Measurements from ENCODE around the gene PIGR. TPM values are rescaled to one million over a fixed set of nuclear protein-coding genes. Genes with fewer than 3 reads are reported as not detected.

Gene PIGR
- total and polyA plus RNA-seq, 9 of the 15 experiments (the other 6 are each of a cell fraction or from before 2014, with no cell fraction given): 0.01 to 1.5 (median 0.03) TPM; not detected in 4

- peak; percentile 37; the same call in 1 of the 2 replicates for TF ChIP-seq KLF13 (tag; IDR thresholded peaks at IDR 0.05; ENCODE audit: borderline replicate concordance, low read depth)
- TF ChIP-seq GTF2A2 (tag; IDR thresholded peaks at IDR 0.05): no peak
- TF ChIP-seq STAG1 (CRISPR knock-in tag; IDR thresholded peaks at IDR 0.05; ENCODE audit: borderline replicate concordance): peak; percentile 77
- TF ChIP-seq UBTF (IDR thresholded peaks at IDR 0.05; ENCODE audit: borderline replicate concordance in 1 of 2, low read depth in 2 of 2, low read length in 2 of 2): peak in 1 of 2 experiments; percentile 62; a peak in 2 of 4 replicates
- peak; percentile 65; the same call in 1 of the 2 replicates for TF ChIP-seq ZFP91 (CRISPR knock-in tag; IDR thresholded peaks at IDR 0.05)
- TF ChIP-seq ZKSCAN3 (CRISPR knock-in tag; IDR thresholded peaks at IDR 0.05): no peak
- TF ChIP-seq ZC3H11A (IDR thresholded peaks at IDR 0.05; ENCODE audit: low read depth, low read length): no peak
- peak; percentile 94 for TF ChIP-seq XRCC5 (IDR thresholded peaks at IDR 0.05; ENCODE audit: low read depth, low read length)
- TF ChIP-seq ETV6 (IDR thresholded peaks at IDR 0.05; ENCODE audit: borderline replicate concordance in 1 of 2, low read depth in 2 of 2, low read length in 1 of 2): no peak; a peak in 1 of 4 replicates
- TF ChIP-seq ETV6 (CRISPR knock-in tag; IDR thresholded peaks at IDR 0.05; ENCODE audit: borderline replicate concordance): no peak
- TF ChIP-seq PBX2 (CRISPR knock-in tag; IDR thresholded peaks at IDR 0.05; ENCODE audit: low read depth): no peak
- no peak for TF ChIP-seq PBX2 (tag; conservative IDR thresholded peaks at IDR 0.05; ENCODE audit: low read depth)
- TF ChIP-seq POLR2AphosphoS2 (IDR thresholded peaks at IDR 0.05; ENCODE audit: low read length): no peak
- no peak for TF ChIP-seq ASH1L (IDR thresholded peaks at IDR 0.05; ENCODE audit: borderline replicate concordance, low read depth, partially characterized antibody)
- 0 out of 2 replicates have a peak, but pooled peaks have one; percentile 21 for TF ChIP-seq SMARCE1 (IDR thresholded peaks at IDR 0.05)
- TF ChIP-seq ESRRA (IDR thresholded peaks at IDR 0.05; ENCODE audit: borderline replicate concordance, low read depth): 0 out of 2 replicates have a peak, but pooled peaks have one; percentile 47
- TF ChIP-seq SP2 (IDR thresholded peaks at IDR 0.05; ENCODE audit: extremely low read depth, low read depth, low read length, poor library complexity, severe bottlenecking): no peak
- TF ChIP-seq EP300 (IDR thresholded peaks at IDR 0.05; ENCODE audit: low read length): peak; percentile 31; the same call in 1 of the 2 replicates
- TF ChIP-seq RCOR1 (IDR thresholded peaks at IDR 0.05; ENCODE audit: borderline replicate concordance in 1 of 2, low read depth in 2 of 2, low read length in 2 of 2): peak in 1 of 2 experiments; percentile 67; a peak in 2 of 4 replicates
- TF ChIP-seq CREB5 (CRISPR knock-in tag; IDR thresholded peaks at IDR 0.05): no peak
These were observed 10.7 kb downstream of the PIGR start (continued) for GRCh38 chr1:206935491-206936067.
